ENCODE measurements around the gene STK32B.

The STK32B gene

DNA sequence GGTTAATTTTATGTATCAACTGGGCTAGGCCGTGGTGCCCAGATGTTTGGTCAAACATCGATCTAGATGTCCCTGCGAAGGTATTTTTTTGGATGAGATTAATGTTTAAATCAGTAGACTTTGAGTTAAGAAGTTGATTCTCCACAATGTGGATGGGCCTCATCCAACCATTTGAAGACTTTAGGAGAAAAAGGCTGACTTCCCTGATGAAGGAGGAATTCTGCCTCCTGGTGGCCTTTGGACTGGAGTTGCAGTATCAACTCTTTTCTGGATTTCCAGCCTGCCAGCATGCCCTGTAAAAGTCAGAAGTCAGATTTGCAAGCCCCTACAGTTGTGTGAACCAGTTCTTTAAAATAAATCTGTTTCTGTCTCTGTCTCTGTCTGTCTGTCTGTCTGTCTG is 91.4 kb downstream of the STK32B start:
- peak; percentile 59 for DNase-seq (ENCODE audit: low read depth)
- H3K4me3 ChIP-seq (ENCODE audit: control insufficient read depth, low read depth, low read length) = no peak overlapping the region
- TF ChIP-seq, protein P1, sequence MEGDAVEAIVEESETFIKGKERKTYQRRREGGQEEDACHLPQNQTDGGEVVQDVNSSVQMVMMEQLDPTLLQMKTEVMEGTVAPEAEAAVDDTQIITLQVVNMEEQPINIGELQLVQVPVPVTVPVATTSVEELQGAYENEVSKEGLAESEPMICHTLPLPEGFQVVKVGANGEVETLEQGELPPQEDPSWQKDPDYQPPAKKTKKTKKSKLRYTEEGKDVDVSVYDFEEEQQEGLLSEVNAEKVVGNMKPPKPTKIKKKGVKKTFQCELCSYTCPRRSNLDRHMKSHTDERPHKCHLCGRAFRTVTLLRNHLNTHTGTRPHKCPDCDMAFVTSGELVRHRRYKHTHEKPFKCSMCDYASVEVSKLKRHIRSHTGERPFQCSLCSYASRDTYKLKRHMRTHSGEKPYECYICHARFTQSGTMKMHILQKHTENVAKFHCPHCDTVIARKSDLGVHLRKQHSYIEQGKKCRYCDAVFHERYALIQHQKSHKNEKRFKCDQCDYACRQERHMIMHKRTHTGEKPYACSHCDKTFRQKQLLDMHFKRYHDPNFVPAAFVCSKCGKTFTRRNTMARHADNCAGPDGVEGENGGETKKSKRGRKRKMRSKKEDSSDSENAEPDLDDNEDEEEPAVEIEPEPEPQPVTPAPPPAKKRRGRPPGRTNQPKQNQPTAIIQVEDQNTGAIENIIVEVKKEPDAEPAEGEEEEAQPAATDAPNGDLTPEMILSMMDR (conservative IDR thresholded peaks at IDR 0.05; ENCODE audit: control insufficient read depth, insufficient read depth, low read depth, low read length) = peak; percentile 62

DNA sequence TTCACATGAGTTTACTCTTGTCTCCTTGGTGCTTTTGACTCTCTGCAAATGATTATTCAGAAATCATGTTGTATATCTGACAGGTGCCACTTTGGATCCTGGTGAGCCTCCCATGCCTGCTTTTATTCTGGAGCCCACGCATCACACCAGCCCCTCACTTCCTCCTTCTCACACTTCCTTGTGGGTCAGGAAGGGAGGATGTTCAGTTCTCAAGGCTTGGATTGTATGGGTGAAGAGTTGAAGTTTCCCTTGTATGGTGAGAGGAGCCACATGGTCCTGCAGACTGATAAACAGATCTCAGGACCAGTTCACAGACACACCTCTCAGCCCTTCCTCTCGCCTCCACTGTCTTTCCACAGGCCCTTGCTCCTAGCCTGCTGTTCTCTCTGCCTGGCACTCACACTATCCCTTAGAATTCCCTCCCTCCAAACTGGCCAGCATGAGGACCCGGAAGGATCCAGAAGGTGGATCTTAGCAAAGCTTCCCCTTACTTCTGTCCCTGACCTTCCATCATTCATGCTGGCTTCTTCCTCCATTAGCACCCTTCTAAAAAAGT is 92.1 kb downstream of the STK32B start:
- TF ChIP-seq, protein P1 (conservative IDR thresholded peaks at IDR 0.05; ENCODE audit: control insufficient read depth, insufficient read depth, low read depth, low read length) = no peak
- H3K4me3 ChIP-seq (ENCODE audit: control insufficient read depth, low read depth, low read length) = no peak overlapping the region
- no peak for DNase-seq (ENCODE audit: low read depth)

DNA sequence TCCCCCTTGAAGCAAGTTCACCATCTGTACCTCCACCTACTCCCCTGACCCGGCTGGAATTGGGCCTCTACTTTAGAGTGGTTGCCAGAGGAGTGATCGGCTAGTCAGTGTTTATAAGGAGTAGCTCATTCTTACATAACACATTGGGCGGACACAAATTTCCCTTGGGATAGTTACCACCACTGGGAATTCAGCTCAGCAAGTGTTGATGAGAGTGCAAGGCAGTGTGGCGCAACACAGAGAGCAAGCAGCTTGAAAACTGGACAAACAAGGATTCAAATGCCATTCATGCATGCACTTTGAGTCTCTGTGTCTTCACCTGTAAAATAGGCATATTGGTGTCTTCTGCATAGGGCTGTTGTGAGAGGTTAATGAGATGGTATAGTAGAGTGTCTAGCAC is 92.7 kb downstream of the STK32B start:
- TF ChIP-seq, protein P1 (conservative IDR thresholded peaks at IDR 0.05; ENCODE audit: control insufficient read depth, insufficient read depth, low read depth, low read length) = no peak
- H3K4me3 ChIP-seq (ENCODE audit: control insufficient read depth, low read depth, low read length) = no peak overlapping the region
- peak; percentile 11 for DNase-seq (ENCODE audit: low read depth)

DNA sequence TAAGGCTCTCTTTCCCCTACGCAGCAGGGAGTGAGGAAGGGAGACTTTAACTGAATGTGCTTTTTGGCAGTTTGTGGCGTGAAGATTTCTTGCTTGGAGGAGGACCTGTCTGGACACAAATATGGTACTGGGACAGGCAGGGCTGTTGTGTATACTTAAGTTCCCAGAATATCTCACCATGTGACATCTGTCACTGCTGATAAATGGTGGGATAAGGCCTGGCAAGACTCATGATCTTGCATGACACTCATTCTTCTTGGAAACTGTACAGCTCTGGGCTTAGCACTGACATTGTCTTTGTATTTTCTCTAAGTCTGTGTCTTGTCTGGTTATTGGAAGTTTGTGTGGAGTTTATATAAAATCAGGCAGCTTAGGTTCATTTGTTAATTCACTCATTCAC is 93.1 kb downstream of the STK32B start:
- no peak overlapping the region for H3K4me3 ChIP-seq (ENCODE audit: control insufficient read depth, low read depth, low read length)
- TF ChIP-seq, protein P1 (conservative IDR thresholded peaks at IDR 0.05; ENCODE audit: control insufficient read depth, insufficient read depth, low read depth, low read length) = no peak
- DNase-seq (ENCODE audit: low read depth) = no peak

DNA sequence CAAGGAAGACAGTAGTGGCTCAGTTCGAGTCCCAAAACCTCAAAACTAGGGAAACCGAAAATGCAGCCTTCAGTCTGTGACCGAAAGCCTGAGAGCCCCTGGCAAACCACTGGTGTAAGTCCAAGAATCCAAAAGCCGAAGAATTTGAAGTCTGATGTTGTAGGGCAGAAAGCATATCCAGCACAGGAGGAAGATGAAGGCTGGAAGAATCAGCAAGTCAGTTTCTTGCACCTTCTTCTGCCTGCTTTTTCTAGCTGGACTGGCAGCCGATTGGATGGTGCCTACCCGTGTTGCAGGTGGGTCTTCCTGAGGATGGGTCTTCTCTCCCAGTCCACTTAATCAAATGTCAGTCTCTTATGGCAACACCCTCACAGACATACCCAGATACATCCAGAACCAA is 95.0 kb downstream of the STK32B start:
- H3K4me3 ChIP-seq (ENCODE audit: control insufficient read depth, low read depth, low read length) = no peak overlapping the region
- TF ChIP-seq, protein P1 (conservative IDR thresholded peaks at IDR 0.05; ENCODE audit: control insufficient read depth, insufficient read depth, low read depth, low read length) = no peak
- DNase-seq (ENCODE audit: low read depth) = no peak

DNA sequence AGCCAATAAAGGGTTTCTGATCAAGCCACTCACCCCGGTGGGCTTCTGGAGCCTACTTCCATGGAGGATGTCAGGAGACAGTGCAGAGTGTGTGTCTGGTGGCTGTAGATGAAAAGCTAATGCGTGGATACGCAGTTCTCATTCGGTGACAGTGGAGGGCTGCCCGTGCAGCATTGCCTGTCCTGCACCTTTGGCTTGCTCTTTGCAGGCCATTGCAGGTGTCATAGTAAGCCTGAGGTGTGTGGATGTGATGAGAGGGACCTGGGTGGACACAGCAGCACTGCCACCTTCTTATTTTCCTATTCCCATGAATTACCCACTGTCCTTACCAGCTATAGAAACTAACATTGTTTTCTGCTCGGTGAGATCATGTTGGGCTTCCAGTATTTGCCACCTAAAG is 101.2 kb downstream of the STK32B start:
- DNase-seq (ENCODE audit: low read depth) = no peak
- TF ChIP-seq, protein P1 (conservative IDR thresholded peaks at IDR 0.05; ENCODE audit: control insufficient read depth, insufficient read depth, low read depth, low read length) = no peak
- no peak overlapping the region for H3K4me3 ChIP-seq (ENCODE audit: control insufficient read depth, low read depth, low read length)

DNA sequence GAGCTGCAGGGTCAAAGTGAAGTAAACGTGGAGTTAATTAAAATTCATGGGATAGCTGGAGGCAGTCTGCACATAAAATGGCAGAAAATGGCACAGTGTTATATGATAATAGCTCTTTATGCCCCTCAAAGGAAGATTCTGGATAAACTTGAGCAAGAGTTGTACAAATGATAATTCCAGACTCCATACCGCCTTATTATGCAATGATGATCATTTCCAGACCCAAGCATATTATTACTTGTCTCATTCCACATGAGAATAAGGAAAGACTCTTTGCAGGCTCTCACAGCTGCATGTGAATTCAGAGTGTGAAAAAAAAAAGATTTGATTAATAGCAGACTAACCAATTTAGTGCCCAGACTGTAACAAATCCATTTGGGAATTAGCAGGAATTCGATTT is 105.4 kb downstream of the STK32B start:
- DNase-seq (ENCODE audit: low read depth) = no peak
- H3K4me3 ChIP-seq (ENCODE audit: control insufficient read depth, low read depth, low read length) = no peak overlapping the region
- TF ChIP-seq, protein P1 (conservative IDR thresholded peaks at IDR 0.05; ENCODE audit: control insufficient read depth, insufficient read depth, low read depth, low read length) = no peak

Data from fibroblast of mammary gland (primary cell).